ENCODE measurements around the gene GRM1.

Gene GRM1

DNA sequence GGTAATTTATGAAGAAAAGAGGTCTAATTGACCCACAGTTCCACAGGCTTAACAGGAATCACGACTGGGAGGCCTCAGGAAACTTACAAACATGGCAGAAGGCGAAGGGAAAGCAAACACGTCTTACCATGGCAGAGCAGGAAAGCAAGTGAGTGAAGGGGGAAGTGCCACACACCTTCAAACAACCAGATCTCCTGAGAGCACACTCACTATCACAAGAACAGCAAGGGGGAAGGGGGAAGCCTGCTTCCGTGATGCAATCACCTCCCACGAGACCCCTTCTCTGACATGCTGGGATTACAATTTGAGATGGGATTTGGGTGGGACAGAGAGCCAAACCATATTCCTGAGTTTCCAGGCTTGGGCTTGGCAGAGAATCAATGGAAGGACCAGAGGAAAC lies 390.7 kb downstream of the GRM1 start:
- no peak overlapping the region for H3K4me3 ChIP-seq
- no peak overlapping the region for H3K27ac ChIP-seq
- H3K36me3 ChIP-seq (ENCODE audit: insufficient read depth, low read length): no peaks in the 10 kb centered on the region
- no peak for DNase-seq (ENCODE audit: low read depth, low spot score)
- no peaks in the 10 kb centered on the region for H3K9me3 ChIP-seq (ENCODE audit: low read depth, low read length)
- no peak for TF ChIP-seq EZH2 (IDR thresholded peaks at IDR 0.05)
- TF ChIP-seq FOXP2 (optimal IDR thresholded peaks at IDR 0.05; ENCODE audit: control extremely low read depth, extremely low read length, insufficient read depth): no peak
- TF ChIP-seq POLR2AphosphoS5 (IDR thresholded peaks at IDR 0.05; ENCODE audit: borderline replicate concordance, low read depth, low read length): no peak
- H3K9ac ChIP-seq (ENCODE audit: insufficient read length): no peak overlapping the region

DNA sequence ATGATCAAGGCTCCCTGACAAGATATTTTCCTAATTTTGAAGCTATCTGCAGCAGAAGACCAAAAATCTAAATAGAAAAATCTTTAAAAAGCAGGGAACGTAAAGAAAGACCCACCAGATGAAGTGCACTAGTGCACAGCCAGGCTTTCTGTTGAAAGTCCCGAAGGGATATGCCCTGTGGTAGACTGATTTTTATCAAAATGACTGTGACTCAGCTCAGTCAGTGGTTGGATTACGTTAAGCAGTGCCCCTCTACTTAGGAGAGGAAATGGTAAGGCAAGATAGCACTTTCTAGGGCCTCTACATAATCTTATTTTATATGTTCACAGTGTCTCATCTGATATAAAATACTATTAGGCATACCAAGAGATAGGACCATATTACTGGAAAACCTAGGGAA lies 391.4 kb downstream of the GRM1 start:
- DNase-seq (ENCODE audit: low read depth, low spot score): no peak

DNA sequence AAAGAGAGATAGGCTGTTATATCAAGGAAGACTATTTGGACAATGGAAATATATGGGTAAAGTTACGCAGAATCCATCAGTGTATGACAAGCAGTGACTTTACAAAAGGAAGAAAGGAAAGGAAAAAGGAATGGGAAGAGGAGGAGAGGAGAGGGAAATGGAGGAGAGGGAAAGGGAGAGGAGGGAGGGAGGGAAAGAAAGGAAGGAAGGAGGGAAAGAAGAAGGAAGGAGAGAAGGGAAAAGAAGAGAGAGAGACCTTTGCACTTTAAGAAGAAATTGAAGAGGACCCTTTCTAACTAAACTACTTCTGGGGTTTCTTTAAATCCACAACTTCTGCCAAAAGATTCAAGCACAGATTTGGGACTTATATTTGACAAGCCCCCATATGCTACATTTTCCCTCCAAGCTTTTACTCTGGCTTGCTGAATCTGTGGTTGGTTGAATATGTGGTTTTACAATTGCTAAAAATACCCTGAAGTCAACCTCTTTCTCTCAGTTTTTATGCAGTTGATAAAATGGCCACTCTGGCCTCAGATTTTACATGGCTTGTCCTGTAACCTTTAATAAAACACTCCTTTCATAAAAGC lies 394.0 kb downstream of the GRM1 start:
- Histone ChIP-seq H3K9ac (ENCODE audit: insufficient read length) (no peak overlapping the region), H3K27ac (no peak overlapping the region), H3K9me3 (ENCODE audit: low read depth, low read length) (no peaks in the 10 kb centered on the region), H3K4me3 (no peak overlapping the region), H3K36me3 (ENCODE audit: insufficient read depth, low read length) (no peaks in the 10 kb centered on the region)
- TF ChIP-seq FOXP2 (optimal IDR thresholded peaks at IDR 0.05; ENCODE audit: control extremely low read depth, extremely low read length, insufficient read depth) (no peak), EZH2 (IDR thresholded peaks at IDR 0.05) (no peak), POLR2AphosphoS5 (IDR thresholded peaks at IDR 0.05; ENCODE audit: borderline replicate concordance, low read depth, low read length) (no peak)
- no peak for DNase-seq (ENCODE audit: low read depth, low spot score)

More for the DNA sequence above, 391.4 kb downstream of the GRM1 start:
- H3K9me3 ChIP-seq (ENCODE audit: low read depth, low read length): no peaks in the 10 kb centered on the region
- TF ChIP-seq FOXP2 (optimal IDR thresholded peaks at IDR 0.05; ENCODE audit: control extremely low read depth, extremely low read length, insufficient read depth) (no peak), EZH2 (IDR thresholded peaks at IDR 0.05) (no peak), POLR2AphosphoS5 (IDR thresholded peaks at IDR 0.05; ENCODE audit: borderline replicate concordance, low read depth, low read length) (no peak)
- no peak overlapping the region for H3K4me3 ChIP-seq
- no peak overlapping the region for H3K27ac ChIP-seq
- no peaks in the 10 kb centered on the region for H3K36me3 ChIP-seq (ENCODE audit: insufficient read depth, low read length)
- no peak overlapping the region for H3K9ac ChIP-seq (ENCODE audit: insufficient read length)

DNA sequence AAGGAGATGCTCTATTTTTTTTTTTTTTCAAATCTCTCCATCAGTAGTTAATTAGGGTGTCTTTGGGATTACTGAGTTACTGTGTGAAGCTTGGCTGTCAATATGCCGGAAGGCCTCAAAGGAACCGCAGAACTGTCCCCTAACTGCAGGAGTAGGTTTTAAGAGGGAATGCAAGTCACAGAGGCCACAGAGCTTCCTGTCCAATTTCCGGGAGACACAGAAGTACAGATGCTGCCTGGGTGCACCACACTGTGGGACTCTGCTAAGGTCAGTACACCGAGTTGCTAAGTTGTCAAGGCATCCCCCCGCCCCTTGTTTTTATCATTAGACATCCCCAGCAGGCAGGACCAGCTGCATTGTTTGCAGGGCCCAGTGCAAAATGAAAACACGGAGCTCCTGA lies 394.6 kb downstream of the GRM1 start:
- no peaks in the 10 kb centered on the region for H3K9me3 ChIP-seq (ENCODE audit: low read depth, low read length)
- no peak overlapping the region for H3K27ac ChIP-seq
- no peak overlapping the region for H3K4me3 ChIP-seq
- no peaks in the 10 kb centered on the region for H3K36me3 ChIP-seq (ENCODE audit: insufficient read depth, low read length)
- no peak for DNase-seq (ENCODE audit: low read depth, low spot score)
- H3K9ac ChIP-seq (ENCODE audit: insufficient read length): no peak overlapping the region
- no peak for TF ChIP-seq POLR2AphosphoS5 (IDR thresholded peaks at IDR 0.05; ENCODE audit: borderline replicate concordance, low read depth, low read length)
- TF ChIP-seq FOXP2 (optimal IDR thresholded peaks at IDR 0.05; ENCODE audit: control extremely low read depth, extremely low read length, insufficient read depth): no peak
- TF ChIP-seq EZH2 (IDR thresholded peaks at IDR 0.05): no peak

DNA sequence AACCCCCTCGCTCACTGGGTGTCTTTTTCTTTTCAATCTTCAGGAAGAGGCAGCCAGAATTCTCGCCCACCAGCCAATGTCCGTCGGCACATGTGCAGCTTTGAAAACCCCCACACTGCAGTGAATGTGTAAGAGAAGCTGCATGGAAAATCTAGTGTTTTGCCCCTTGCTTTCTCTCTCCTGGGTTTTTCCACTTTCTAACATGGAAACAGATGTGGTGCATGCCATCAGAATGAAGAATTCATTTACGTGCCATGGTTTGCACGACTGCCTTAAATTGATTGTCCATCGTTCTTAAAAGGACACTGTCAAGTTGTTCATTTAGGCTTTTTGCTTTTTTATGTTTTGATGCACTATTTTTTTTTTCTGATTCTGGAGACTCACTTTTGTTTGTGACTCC lies 397.7 kb downstream of the GRM1 start:
- no peak overlapping the region for H3K27ac ChIP-seq
- no peak for TF ChIP-seq POLR2AphosphoS5 (IDR thresholded peaks at IDR 0.05; ENCODE audit: borderline replicate concordance, low read depth, low read length)
- TF ChIP-seq FOXP2 (optimal IDR thresholded peaks at IDR 0.05; ENCODE audit: control extremely low read depth, extremely low read length, insufficient read depth): no peak
- TF ChIP-seq EZH2 (IDR thresholded peaks at IDR 0.05): no peak
- no peak overlapping the region for H3K4me3 ChIP-seq
- H3K9me3 ChIP-seq (ENCODE audit: low read depth, low read length): no peaks in the 10 kb centered on the region
- no peak overlapping the region for H3K9ac ChIP-seq (ENCODE audit: insufficient read length)
- DNase-seq (ENCODE audit: low read depth, low spot score): no peak
- H3K36me3 ChIP-seq (ENCODE audit: insufficient read depth, low read length): no peaks in the 10 kb centered on the region

DNA sequence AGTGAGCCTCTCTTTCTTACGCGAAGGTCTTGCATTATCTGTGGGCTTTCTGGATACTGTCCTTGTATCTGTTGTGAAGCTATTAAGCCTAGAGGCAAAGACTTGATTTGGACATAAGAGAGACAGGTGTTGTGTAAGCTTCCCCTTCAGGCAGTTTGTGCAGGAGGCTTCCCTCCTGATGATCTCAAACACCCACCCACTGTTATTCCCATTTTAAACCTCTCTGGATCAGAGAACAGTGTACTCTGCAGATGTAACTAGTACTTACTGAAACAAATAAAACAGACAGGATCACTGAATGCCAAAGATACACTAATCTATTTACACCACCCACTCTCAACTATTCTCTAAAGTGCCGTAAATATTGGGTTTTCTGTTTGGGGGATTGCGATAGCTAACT lies 401.0 kb downstream of the GRM1 start:
- DNase-seq (ENCODE audit: low read depth, low spot score): no peak
- Histone ChIP-seq H3K9me3 (ENCODE audit: low read depth, low read length) (no peaks in the 10 kb centered on the region), H3K36me3 (ENCODE audit: insufficient read depth, low read length) (no peaks in the 10 kb centered on the region), H3K9ac (ENCODE audit: insufficient read length) (no peak overlapping the region), H3K27ac (no peak overlapping the region), H3K4me3 (no peak overlapping the region)
- TF ChIP-seq POLR2AphosphoS5 (IDR thresholded peaks at IDR 0.05; ENCODE audit: borderline replicate concordance, low read depth, low read length) (no peak), EZH2 (IDR thresholded peaks at IDR 0.05) (no peak), FOXP2 (optimal IDR thresholded peaks at IDR 0.05; ENCODE audit: control extremely low read depth, extremely low read length, insufficient read depth) (no peak)

DNA sequence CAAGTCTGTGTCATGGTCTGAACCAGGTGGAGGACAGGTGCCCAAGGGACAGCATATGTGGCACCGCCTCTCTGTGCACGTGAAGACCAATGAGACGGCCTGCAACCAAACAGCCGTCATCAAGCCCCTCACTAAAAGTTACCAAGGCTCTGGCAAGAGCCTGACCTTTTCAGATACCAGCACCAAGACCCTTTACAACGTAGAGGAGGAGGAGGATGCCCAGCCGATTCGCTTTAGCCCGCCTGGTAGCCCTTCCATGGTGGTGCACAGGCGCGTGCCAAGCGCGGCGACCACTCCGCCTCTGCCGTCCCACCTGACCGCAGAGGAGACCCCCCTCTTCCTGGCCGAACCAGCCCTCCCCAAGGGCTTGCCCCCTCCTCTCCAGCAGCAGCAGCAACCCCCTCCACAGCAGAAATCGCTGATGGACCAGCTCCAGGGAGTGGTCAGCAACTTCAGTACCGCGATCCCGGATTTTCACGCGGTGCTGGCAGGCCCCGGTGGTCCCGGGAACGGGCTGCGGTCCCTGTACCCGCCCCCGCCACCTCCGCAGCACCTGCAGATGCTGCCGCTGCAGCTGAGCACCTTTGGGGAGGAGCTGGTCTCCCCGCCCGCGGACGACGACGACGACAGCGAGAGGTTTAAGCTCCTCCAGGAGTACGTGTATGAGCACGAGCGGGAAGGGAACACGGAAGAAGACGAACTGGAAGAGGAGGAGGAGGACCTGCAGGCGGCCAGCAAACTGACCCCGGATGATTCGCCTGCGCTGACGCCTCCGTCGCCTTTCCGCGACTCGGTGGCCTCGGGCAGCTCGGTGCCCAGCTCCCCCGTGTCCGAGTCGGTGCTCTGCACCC lies 405.2 kb downstream of the GRM1 start:
- H3K4me3 ChIP-seq: no peak overlapping the region
- TF ChIP-seq FOXP2 (optimal IDR thresholded peaks at IDR 0.05; ENCODE audit: control extremely low read depth, extremely low read length, insufficient read depth) (no peak), EZH2 (IDR thresholded peaks at IDR 0.05) (no peak), POLR2AphosphoS5 (IDR thresholded peaks at IDR 0.05; ENCODE audit: borderline replicate concordance, low read depth, low read length) (no peak)
- DNase-seq (ENCODE audit: low read depth, low spot score): no peak
- no peaks in the 10 kb centered on the region; the same call in 1 of the 2 replicates for H3K9me3 ChIP-seq (ENCODE audit: low read depth, low read length)
- H3K27ac ChIP-seq: no peak overlapping the region
- H3K9ac ChIP-seq (ENCODE audit: insufficient read length): no peak overlapping the region
- no peaks in the 10 kb centered on the region for H3K36me3 ChIP-seq (ENCODE audit: insufficient read depth, low read length)

DNA sequence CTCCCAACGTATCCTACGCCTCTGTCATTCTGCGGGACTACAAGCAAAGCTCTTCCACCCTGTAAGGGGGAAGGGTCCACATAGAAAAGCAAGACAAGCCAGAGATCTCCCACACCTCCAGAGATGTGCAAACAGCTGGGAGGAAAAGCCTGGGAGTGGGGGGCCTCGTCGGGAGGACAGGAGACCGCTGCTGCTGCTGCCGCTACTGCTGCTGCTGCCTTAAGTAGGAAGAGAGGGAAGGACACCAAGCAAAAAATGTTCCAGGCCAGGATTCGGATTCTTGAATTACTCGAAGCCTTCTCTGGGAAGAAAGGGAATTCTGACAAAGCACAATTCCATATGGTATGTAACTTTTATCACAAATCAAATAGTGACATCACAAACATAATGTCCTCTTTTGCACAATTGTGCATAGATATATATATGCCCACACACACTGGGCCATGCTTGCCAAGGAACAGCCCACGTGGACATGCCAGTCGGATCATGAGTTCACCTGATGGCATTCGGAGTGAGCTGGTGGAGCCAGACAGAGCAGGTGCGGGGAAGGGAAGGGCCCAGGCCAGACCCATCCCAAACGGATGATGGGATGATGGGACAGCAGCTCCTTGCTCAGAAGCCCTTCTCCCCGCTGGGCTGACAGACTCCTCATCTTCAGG lies 406.0 kb downstream of the GRM1 start:
- Histone ChIP-seq H3K4me3 (no peak overlapping the region), H3K27ac (no peak overlapping the region), H3K9ac (ENCODE audit: insufficient read length) (no peak overlapping the region), H3K36me3 (ENCODE audit: insufficient read depth, low read length) (no peaks in the 10 kb centered on the region), H3K9me3 (ENCODE audit: low read depth, low read length) (no peaks in the 10 kb centered on the region; the same call in 1 of the 2 replicates)
- DNase-seq (ENCODE audit: low read depth, low spot score): no peak
- no peak for TF ChIP-seq EZH2 (IDR thresholded peaks at IDR 0.05)
- no peak for TF ChIP-seq POLR2AphosphoS5 (IDR thresholded peaks at IDR 0.05; ENCODE audit: borderline replicate concordance, low read depth, low read length)
- TF ChIP-seq FOXP2 (optimal IDR thresholded peaks at IDR 0.05; ENCODE audit: control extremely low read depth, extremely low read length, insufficient read depth): no peak
